ENCODE results near the gene SHH. TPM values are rescaled to one million over a fixed set of nuclear protein-coding genes. Genes with fewer than 3 reads are reported as not detected.

The SHH gene
- total RNA-seq, 1 donor from 2014 or later = 0.58 TPM

DNA sequence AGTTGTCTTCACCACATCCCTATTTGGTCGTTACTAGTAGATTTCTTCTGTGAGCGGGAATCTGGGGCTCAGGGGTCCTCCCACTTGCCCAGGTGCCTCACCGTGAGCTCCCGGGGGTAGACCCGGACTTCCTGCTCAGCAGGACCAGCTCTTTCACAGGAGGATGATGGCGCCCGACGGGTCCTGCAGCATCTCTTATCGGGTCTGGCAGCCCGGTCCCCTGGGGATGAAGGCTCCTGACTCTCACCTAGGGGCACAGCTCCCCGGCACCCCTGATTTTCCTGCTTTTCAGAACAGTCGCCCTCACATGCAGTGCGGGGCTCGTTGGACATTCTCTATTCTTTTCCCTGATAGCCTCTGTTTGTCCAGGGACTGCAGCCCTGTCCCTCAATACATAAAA lies 33.0 kb upstream of the SHH start:
- Mint-ChIP-seq H3K9me3 (no peaks in the 10 kb centered on the region), H3K27me3 (ENCODE audit: low read depth) (peaks cover 15% of the 10 kb centered on the region), H3K27ac (no peak overlapping the region), H3K4me1 (no peaks in the 10 kb centered on the region), H3K4me3 (no peak overlapping the region), H3K36me3 (no peaks in the 10 kb centered on the region)
- no peak for DNase-seq (ENCODE audit: low spot score in 2 of 2, unreplicated experiment in 2 of 2)
- TF ChIP-seq, protein P1, sequence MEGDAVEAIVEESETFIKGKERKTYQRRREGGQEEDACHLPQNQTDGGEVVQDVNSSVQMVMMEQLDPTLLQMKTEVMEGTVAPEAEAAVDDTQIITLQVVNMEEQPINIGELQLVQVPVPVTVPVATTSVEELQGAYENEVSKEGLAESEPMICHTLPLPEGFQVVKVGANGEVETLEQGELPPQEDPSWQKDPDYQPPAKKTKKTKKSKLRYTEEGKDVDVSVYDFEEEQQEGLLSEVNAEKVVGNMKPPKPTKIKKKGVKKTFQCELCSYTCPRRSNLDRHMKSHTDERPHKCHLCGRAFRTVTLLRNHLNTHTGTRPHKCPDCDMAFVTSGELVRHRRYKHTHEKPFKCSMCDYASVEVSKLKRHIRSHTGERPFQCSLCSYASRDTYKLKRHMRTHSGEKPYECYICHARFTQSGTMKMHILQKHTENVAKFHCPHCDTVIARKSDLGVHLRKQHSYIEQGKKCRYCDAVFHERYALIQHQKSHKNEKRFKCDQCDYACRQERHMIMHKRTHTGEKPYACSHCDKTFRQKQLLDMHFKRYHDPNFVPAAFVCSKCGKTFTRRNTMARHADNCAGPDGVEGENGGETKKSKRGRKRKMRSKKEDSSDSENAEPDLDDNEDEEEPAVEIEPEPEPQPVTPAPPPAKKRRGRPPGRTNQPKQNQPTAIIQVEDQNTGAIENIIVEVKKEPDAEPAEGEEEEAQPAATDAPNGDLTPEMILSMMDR (IDR thresholded peaks at IDR 0.05; ENCODE audit: unreplicated experiment) = no peak

DNA sequence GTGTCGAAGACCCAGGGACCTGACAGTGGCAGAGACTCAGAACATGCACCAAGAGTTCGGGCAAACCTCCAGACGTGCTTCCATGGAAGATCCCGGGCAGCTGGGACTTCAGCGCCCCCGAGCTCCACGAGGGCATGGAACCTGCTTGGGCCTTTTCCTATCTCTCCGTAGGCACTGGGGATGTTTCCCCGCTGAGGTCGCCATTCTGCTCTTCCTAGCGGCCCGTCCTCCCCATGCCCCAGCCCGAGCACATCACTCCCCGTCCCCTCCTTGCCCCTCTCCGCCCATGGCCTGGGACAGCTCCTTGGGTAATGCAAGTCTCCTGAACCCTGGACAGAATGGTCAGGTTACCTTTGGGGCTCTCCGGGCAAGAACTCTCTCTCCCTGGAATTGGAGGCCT lies 32.3 kb upstream of the SHH start:
- H3K9me3 Mint-ChIP-seq = no peaks in the 10 kb centered on the region
- no peaks in the 10 kb centered on the region for H3K4me1 Mint-ChIP-seq
- H3K36me3 Mint-ChIP-seq = no peaks in the 10 kb centered on the region
- peaks cover 21% of the 10 kb centered on the region for H3K27me3 Mint-ChIP-seq (ENCODE audit: low read depth)
- H3K27ac Mint-ChIP-seq = no peak overlapping the region
- TF ChIP-seq, protein P1 (IDR thresholded peaks at IDR 0.05; ENCODE audit: unreplicated experiment) = no peak
- no peak overlapping the region for H3K4me3 Mint-ChIP-seq
- no peak for DNase-seq (ENCODE audit: low spot score in 2 of 2, unreplicated experiment in 2 of 2)

DNA sequence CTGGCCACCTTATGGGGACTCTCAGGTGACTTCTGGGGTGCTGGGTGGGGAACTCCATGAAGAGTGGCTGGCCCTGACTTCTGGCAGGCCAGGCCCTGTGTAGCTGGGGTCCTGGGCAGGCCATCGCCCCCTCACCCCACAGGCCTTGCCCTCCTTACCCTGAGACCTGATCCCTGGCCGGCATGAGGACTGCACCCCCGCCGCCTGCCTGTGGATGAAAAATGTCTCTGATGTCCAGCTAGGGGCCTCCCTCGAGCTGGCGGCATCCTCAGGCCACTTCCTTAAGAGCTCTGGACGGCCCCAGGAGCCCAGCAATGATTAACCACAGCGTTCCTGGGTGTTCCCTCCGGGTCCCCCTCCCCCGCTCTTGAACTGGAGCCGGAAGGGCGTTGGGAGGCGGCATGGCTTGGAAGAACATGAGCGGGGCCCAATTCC lies 31.8 kb upstream of the SHH start:
- Mint-ChIP-seq H3K36me3 (no peaks in the 10 kb centered on the region), H3K9me3 (no peaks in the 10 kb centered on the region), H3K4me3 (no peak overlapping the region), H3K27ac (no peak overlapping the region), H3K27me3 (ENCODE audit: low read depth) (peaks cover 23% of the 10 kb centered on the region), H3K4me1 (no peaks in the 10 kb centered on the region)
- TF ChIP-seq, protein P1 (IDR thresholded peaks at IDR 0.05; ENCODE audit: unreplicated experiment) = no peak
- DNase-seq (ENCODE audit: low spot score in 2 of 2, unreplicated experiment in 2 of 2) = no peak

DNA sequence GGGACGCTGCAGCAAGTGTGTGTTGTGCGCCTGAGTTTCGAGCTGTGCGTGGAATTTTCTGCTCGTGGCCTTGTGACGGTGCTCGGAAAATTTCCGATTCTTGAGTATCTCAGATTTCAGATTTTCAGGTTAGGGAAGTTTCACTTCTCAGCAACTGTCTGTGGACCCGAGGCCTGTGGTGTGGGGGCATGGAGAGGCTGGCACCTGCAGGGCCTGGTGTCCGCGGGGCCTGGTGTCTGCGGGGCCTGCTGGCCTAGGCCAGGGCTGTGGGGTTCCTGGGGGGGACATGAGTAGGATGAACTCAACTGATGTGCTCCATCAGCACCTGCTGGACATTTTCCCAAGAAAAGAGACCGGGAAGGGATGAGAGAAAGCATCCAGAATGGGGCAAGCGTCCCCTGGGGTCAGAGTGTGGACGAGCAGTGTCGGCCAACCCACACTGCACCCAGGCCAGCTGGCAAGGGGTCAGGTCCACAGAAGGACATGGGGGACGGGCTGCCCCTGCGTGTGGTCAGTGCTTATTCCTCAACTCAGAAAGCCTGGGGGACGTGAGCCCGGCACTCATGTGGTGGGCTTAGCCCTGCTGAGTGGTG lies 31.3 kb upstream of the SHH start:
- no peak overlapping the region for H3K27ac Mint-ChIP-seq
- H3K9me3 Mint-ChIP-seq = no peaks in the 10 kb centered on the region
- H3K4me3 Mint-ChIP-seq = no peak overlapping the region
- peaks cover 24% of the 10 kb centered on the region for H3K27me3 Mint-ChIP-seq (ENCODE audit: low read depth)
- H3K36me3 Mint-ChIP-seq = no peaks in the 10 kb centered on the region
- H3K4me1 Mint-ChIP-seq = no peaks in the 10 kb centered on the region
- DNase-seq (ENCODE audit: low spot score in 2 of 2, unreplicated experiment in 2 of 2) = no peak
- TF ChIP-seq, protein P1 (IDR thresholded peaks at IDR 0.05; ENCODE audit: unreplicated experiment) = no peak

DNA sequence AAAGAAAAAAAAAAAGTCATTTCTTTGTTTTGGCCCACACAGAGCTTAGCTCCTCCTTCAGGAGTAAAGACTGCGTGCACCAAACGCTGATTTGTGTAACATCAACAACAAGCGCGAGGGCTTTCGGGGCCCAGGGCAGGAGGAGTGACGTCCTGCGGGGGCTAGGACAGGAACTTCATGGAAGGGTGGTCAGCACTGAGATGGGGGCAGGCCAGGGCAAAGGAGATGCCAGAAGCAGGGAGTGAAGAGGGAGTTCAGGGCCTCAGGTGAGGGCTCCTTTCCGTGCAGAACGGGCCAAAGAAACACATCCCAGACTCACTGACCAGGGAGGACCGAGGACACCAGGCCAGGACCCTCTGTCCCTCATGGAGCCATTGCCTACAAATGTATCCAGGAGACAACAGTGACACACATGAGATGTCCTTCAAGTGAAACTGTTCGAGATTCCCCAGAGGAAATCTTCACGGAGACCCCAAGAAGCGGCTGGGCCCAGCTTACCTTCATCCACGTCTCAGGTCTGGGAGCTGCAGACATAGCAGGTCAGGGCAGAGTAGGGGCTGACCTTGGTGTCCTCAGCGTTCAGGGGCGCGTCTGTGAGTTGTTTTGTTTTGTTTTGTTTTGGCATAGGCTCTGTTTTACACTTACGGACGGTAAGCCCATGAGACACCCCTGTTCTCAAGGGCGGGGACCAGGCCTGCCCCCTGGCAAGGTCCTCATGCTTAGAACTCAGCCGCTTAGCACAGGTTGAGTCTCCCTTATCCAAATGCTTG lies 30.4 kb upstream of the SHH start:
- H3K4me1 Mint-ChIP-seq = no peaks in the 10 kb centered on the region
- TF ChIP-seq, protein P1 (IDR thresholded peaks at IDR 0.05; ENCODE audit: unreplicated experiment) = no peak
- no peaks in the 10 kb centered on the region for H3K36me3 Mint-ChIP-seq
- no peak for DNase-seq (ENCODE audit: low spot score in 2 of 2, unreplicated experiment in 2 of 2)
- peaks cover 26% of the 10 kb centered on the region for H3K27me3 Mint-ChIP-seq (ENCODE audit: low read depth)
- no peaks in the 10 kb centered on the region for H3K9me3 Mint-ChIP-seq
- H3K4me3 Mint-ChIP-seq = no peak overlapping the region
- H3K27ac Mint-ChIP-seq = no peak overlapping the region
